Activated T-cell treated with anti-CD3 and anti-CD28 coated beads, Interleukin-2, amount 50 U/mL, for 1 hour (primary cell): Measurements from ENCODE around the gene MAML2.

Source experiments
- DNase-seq: peaks from one replicate; pipeline ENCODE4 v3.0.0-alpha.2; 2020

MAML2 gene

DNA sequence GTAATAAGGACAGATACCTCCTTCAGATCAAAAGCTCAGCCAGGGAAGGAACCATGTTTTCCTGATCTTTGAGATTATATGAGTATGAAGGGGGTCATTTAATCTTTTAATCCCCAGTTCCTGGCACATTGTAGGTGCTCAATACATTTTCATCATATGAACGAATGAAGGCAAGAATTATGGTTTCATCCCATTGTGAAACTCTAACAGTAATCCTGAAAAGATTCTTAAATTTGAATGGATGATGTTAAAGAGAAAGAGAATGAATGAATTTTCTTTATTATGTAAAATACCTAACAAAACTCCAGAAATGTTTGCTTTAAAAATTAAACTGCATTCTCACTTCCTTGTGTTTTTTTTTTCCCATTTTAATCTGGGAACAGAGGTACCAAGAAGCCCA, 256.9 kb downstream of the MAML2 start:
- no peak for DNase-seq

- no peak for DNase-seq
Observed at GRCh38 chr11:96085319-96085930, 257.6 kb downstream of the MAML2 start.

GRCh38 chr11:96084610-96085318, 258.2 kb downstream of the MAML2 start:
- DNase-seq: no peak

DNA sequence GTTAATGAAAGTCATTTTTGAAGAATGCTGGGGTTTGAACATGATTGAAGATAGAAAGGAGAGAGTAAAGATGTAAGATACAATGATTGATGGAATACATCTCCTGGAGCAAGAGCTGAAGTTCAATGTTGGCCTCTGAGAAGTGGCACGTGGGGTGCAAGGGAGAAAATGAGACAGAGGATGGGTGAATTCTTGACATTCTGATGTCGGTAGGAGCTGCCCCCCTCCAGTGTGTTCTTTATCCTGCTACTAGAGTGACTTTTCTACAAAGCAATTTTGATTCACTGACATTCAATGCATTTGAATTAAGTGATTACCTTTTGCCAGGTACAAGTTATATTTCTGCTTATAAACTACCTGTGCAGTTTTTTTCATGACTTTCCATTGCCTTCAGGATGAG, 260.1 kb downstream of the MAML2 start:
- no peak for DNase-seq

- DNase-seq: no peak
Observed at GRCh38 chr11:96082002-96082899, 260.7 kb downstream of the MAML2 start.

GRCh38 chr11:96081561-96081960, 261.4 kb downstream of the MAML2 start:
- DNase-seq: no peak

DNA sequence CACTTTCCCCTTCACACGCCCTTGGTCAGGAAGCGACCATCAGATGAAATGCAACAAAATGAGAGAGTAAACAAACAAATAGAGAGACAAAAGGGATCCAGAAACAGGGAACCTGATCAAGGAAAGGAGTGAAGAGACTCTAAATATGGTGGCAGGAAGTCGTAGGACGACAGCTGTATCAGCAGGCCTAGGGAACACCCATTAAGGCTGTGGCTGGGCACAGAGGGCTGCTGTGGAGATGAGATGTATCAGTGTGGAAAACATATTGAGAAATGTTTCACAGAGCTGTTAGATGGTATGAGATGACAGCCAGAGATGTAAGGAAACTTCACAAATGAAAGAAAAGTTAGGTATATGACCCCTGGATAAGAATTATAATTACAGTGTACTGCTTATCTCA, 263.3 kb downstream of the MAML2 start:
- DNase-seq: no peak

DNA sequence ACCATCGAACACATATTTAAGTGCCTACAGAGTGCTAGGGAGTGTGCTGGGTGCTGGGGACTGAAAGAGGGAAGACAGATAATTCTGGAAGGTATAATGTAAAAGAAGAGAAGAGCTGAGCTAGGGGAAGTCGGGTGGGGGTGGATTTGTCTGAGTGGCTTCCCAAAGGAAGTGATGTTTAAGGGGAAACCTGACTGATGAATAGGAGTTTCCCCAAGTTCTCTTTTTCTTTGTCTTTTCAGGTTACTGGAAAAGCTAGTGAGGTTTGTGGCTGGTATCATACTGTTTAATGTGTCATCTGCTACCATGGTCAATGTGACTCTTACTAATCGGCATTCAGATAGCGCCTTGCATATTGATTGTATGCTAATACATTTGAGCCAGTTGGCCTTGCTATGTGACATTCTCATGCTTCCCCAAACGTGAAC, 267.4 kb downstream of the MAML2 start:
- DNase-seq: no peak

- DNase-seq: no peak
Observed at GRCh38 chr11:96074551-96075310, 268.3 kb downstream of the MAML2 start.

- DNase-seq: no peak
Observed at GRCh38 chr11:96073536-96073935, 269.5 kb downstream of the MAML2 start.

- DNase-seq: no peak
Observed at GRCh38 chr11:96072592-96072991, 270.4 kb downstream of the MAML2 start.

GRCh38 chr11:96070453-96070852, 272.5 kb downstream of the MAML2 start:
- no peak for DNase-seq

DNA sequence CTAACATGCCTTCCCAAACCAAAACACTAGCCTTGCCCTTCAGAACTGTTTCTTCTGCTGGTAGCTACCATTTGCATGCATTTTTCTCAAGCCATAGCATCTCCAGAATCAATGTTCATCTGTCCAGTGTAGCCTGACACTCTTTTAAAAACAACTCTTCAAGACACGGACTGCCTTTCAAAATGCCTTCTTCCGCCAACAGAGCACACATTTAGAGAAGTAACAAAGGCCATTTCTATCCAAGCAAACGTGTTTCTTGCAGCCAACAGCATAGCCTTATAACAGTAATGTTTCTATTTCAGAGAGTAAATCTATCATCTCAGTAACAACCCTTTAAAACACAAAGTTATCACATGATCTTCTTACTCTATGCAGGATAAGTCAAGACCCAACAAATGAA, 275.8 kb downstream of the MAML2 start:
- DNase-seq: no peak

GRCh38 chr11:96065379-96065778, 277.6 kb downstream of the MAML2 start:
- no peak for DNase-seq

DNA sequence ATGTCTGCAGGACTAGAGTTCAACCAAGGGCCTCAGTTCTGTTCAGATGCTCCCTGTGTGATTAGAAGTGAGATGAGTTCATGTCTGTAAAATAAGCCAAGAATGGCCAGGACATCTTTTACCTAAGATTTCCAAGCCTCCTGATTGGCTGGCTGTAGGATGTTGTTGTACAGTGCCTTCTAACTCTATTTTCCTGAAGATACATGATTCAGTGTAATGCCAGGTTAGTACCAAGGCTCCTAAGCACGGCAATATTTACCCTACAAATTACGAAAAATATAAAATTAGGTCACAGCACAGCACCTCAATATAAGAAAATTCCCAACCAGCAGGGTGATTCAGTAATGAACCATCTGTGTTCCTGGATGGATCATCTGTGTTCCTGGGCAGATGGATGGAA, 279.1 kb downstream of the MAML2 start:
- DNase-seq: no peak

DNA sequence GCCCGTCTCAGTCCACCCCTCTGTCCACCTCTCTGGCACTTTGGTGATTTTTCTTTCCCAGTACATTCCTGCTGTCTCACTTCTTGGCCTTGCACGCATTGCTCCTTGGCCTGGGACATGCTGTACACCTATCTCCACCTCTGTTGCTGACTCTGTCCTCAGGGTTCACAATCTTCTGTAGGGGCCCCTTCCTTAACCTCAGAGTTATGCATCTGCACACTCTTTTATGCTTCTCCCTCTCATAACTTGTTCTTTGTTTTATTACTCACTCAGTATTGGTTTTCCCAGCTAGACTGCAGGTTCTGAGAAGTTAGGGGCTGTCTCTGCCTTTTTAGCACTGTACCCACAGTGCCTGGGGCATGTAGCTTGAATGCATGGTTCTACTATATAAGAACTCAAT, 279.9 kb downstream of the MAML2 start:
- DNase-seq: no peak

- no peak for DNase-seq
Observed at GRCh38 chr11:96062134-96062533, 280.9 kb downstream of the MAML2 start.

- DNase-seq: no peak
Observed at GRCh38 chr11:96061730-96062129, 281.3 kb downstream of the MAML2 start.

GRCh38 chr11:96061069-96061468, 281.9 kb downstream of the MAML2 start:
- DNase-seq: no peak

DNA sequence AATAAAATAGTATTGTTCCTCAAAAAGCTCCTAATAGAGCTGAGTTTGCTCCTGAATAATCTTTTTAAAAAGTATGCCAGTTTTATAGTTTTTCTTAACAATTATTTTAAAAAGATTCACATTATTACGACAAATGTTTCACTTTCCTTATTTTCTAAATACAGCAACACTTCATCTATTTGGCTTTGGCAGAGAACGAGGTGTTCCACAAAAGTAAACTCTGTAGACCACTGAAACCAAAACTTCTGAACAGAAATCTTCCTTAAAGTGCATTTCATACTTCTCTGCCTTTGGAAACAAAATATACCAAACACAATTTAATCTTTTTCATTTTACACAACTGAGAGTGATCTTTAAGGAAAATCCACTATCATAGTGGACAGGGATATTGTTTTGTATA, 285.5 kb downstream of the MAML2 start:
- DNase-seq: no peak

GRCh38 chr11:96056576-96056975, 286.4 kb downstream of the MAML2 start:
- DNase-seq: no peak

DNA sequence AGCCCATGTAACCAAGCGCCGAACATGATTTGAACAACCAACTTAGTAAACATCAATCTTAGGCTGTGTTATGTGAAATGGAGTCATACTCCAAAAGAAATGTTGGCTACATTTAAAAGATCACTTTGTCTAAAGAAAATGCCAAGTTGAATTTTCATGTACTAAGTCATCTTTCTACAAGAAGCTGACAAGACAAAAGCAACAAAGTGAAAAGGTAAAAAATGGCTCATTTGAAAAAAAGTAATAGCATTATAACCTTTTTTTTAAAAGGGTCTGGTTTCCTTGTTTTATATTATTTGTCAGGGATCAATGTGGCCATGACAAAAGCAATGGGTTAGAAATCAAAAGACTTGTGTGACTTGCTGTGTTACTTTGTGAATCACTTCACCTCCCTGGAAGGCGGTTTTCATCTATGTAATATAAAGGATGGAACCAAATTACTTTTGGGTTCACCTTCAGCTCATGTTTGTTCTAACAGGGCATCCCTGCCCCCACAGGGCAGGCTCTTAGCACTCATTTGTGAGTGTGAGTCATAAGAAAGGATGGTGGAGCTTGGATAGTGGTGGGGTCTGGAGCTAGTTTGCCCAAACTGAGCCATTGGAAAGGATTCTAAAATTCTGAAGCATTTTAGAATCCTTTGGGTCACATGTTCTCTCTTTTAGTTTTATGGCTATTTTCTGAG, 287.1 kb downstream of the MAML2 start:
- DNase-seq: peak; percentile 41
